K562 (cell line): Measurements from ENCODE around the gene OVCA2. TPM values are rescaled to one million over a fixed set of nuclear protein-coding genes. Genes with fewer than 3 reads are reported as not detected.

Source experiments
- ATAC-seq: fragments of 200-7000 bp; cut with Tn5 transposase; 3 replicates; pipeline ENCODE4 v1.9.1; 2020; ENCODE audit warnings: moderate library complexity
- BruUV-seq: library from RNA; stranded (reverse); fragments of 400-500 nt; replicated peaks from 2 replicates; lab custom pipeline; 2021; lab: Mats Ljungman, UMichigan
- CTCF ChIA-PET: fragments of 300-600 bp; formaldehyde crosslinking; extraction: SDS; loops from one replicate; lab custom pipeline; 2021; ENCODE audit warnings: low intra/inter-chr PET ratio; lab: Yijun Ruan, JAX
- POLR2A ChIA-PET: fragments of 300-600, 350-650 bp; sonication (Branson Sonifier 250); formaldehyde crosslinking; extraction: SDS; loops from one replicate; lab custom pipeline; 2021; ENCODE audit warnings: antibody characterized with exemption, inconsistent platforms; lab: Yijun Ruan, JAX
- DNase-seq, 4 experiments: peaks; one replicate each; pipeline versions ENCODE4 v3.0.0 to v3.0.0-alpha.2; 2011 to 2018; ENCODE audit warnings: low spot score in 3 of 4, mixed read lengths in 3 of 4; ENCODE audit errors: extremely low read depth in 1 of 4
- FAIRE-seq: peaks from 2 replicates; lab custom pipeline; 2011; peaks lifted over from hg19 to GRCh38; lab: Jason Lieb, UNC
- H2AFZ ChIP-seq: 2 replicates; pipeline ENCODE4 v1.6.0; 2011; ENCODE audit warnings: low read depth, low read length, control low read depth, inconsistent platforms
- H3K27ac ChIP-seq: fragments of 200-600 bp; 3 replicates; pipeline ENCODE4 v1.8.0; 2011; ENCODE audit warnings: low read depth, mild to moderate bottlenecking, control low read depth, inconsistent platforms, low read length, moderate library complexity, mixed read lengths; ENCODE audit errors: extremely low read depth
- H3K27me3 ChIP-seq, 2 experiments: fragments of 300-600 bp in 1 of 2; 2 replicates in 1 of 2; 3 replicates in 1 of 2; pipeline versions ENCODE4 v1.6.0 to v1.8.0; 2011; ENCODE audit warnings: inconsistent platforms in 2 of 2, low read length in 2 of 2, mild to moderate bottlenecking in 1 of 2, mixed read lengths in 1 of 2, moderate library complexity in 1 of 2; ENCODE audit not compliant: control insufficient read depth in 2 of 2, insufficient read depth in 2 of 2
- H3K36me3 ChIP-seq: fragments of 300-600 bp; 3 replicates; pipeline ENCODE4 v1.8.0; 2011; ENCODE audit warnings: mild to moderate bottlenecking, low read length, inconsistent platforms; ENCODE audit not compliant: control insufficient read depth, insufficient read depth
- H3K4me1 ChIP-seq, 2 experiments: fragments of 200-600 bp in 1 of 2; replicated peaks in 1 of 2; 2 replicates in 1 of 2; 3 replicates in 1 of 2; pipeline versions ENCODE4 v1.5.1 to v1.8.0; 2011; ENCODE audit warnings: inconsistent platforms in 2 of 2, low read length in 2 of 2, mild to moderate bottlenecking in 1 of 2, mixed read lengths in 1 of 2, moderate library complexity in 1 of 2; ENCODE audit not compliant: control insufficient read depth in 2 of 2, insufficient read depth in 2 of 2
- H3K4me2 ChIP-seq: 2 replicates; pipeline ENCODE4 v1.6.1; 2011; ENCODE audit warnings: low read length, control low read depth, inconsistent platforms, mixed read lengths; ENCODE audit not compliant: insufficient read depth
- H3K4me3 ChIP-seq: fragments of 200-600 bp; sonication (generic), shearing (Covaris generic); 2 replicates; pipeline ENCODE4 v1.5.1; 2016; ENCODE audit warnings: control low read depth, inconsistent platforms
- H3K79me2 ChIP-seq: fragments of 200-600 bp; 3 replicates; pipeline ENCODE4 v1.8.0; 2011; ENCODE audit warnings: low read length, inconsistent platforms; ENCODE audit not compliant: control insufficient read depth, insufficient read depth
- H3K9ac ChIP-seq, 2 experiments: 2 replicates each; pipeline versions ENCODE4 v1.6.0 to v1.6.1; 2011; ENCODE audit warnings: low read depth in 2 of 2, low read length in 2 of 2, control low read depth in 1 of 2, inconsistent platforms in 1 of 2, mild to moderate bottlenecking in 1 of 2, mixed read lengths in 1 of 2; ENCODE audit not compliant: insufficient read depth in 1 of 2
- H3K9me1 ChIP-seq: one replicate; pipeline ENCODE4 v1.6.0; 2011; ENCODE audit warnings: inconsistent platforms, mild to moderate bottlenecking, low read length, moderate library complexity; ENCODE audit not compliant: control insufficient read depth, insufficient read depth
- H3K9me3 ChIP-seq: replicated peaks from 2 replicates; pipeline ENCODE4 v1.5.1; 2011; ENCODE audit warnings: low read depth, low read length, inconsistent platforms; ENCODE audit not compliant: control insufficient read depth, insufficient read depth
- H4K20me1 ChIP-seq: replicated peaks from 2 replicates; pipeline ENCODE4 v1.6.1; 2011; ENCODE audit warnings: low read length, inconsistent platforms, mixed read lengths; ENCODE audit not compliant: control insufficient read depth, insufficient read depth
- CAMTA2 ChIP-seq: fragments of 250-450 bp; sonication (Bioruptor Pico); conservative IDR thresholded peaks from 2 replicates; pipeline ENCODE4 v1.5.1; 2022
- DEAF1 ChIP-seq: fragments of 450-650 bp; formaldehyde crosslinking; IDR thresholded peaks from 2 replicates; pipeline ENCODE4 v1.4.0; 2020; ENCODE audit warnings: mild to moderate bottlenecking, moderate library complexity
- E2F6 ChIP-seq, 2 experiments: IDR thresholded peaks; 2 replicates each; pipeline ENCODE4 v1.6.1; 2011; ENCODE audit warnings: borderline replicate concordance in 1 of 2, control low read depth in 1 of 2, low read depth in 1 of 2, low read length in 1 of 2, mild to moderate bottlenecking in 1 of 2, mixed read lengths in 1 of 2, moderate library complexity in 1 of 2; ENCODE audit not compliant: insufficient read depth in 1 of 2, insufficient read length in 1 of 2, poor library complexity in 1 of 2, severe bottlenecking in 1 of 2; ENCODE audit errors: extremely low read depth in 1 of 2
- HMG20B ChIP-seq: fragments of 250-450 bp; sonication (Bioruptor Pico); IDR thresholded peaks from 2 replicates; pipeline ENCODE4 v1.5.0; 2021; ENCODE audit warnings: mild to moderate bottlenecking
- ILK ChIP-seq: fragments of 450-650 bp; IDR thresholded peaks from 2 replicates; pipeline ENCODE4 v1.6.1; 2016; ENCODE audit warnings: missing genetic modification characterization, low read depth, mild to moderate bottlenecking, missing compliant biosample characterization, moderate library complexity, borderline replicate concordance
- MTA3 ChIP-seq: fragments of 450-650 bp; formaldehyde crosslinking; IDR thresholded peaks from 2 replicates; pipeline ENCODE4 v1.6.1; 2017; ENCODE audit warnings: mild to moderate bottlenecking, borderline replicate concordance
- SNRNP70 ChIP-seq: fragments of 200-400 bp; formaldehyde crosslinking; optimal IDR thresholded peaks from 2 replicates; pipeline ENCODE3; 2017; ENCODE audit warnings: low read depth, low read length
- ZNF263 ChIP-seq: sonication (generic); formaldehyde crosslinking; IDR thresholded peaks from 2 replicates; pipeline ENCODE4 v1.8.0; 2022; ENCODE audit warnings: mild to moderate bottlenecking, missing genetic modification reagents, borderline replicate concordance
- ZNF584 ChIP-seq: fragments of 200-800 bp; sonication (Bioruptor generic); IDR thresholded peaks from 2 replicates; pipeline ENCODE4 v1.6.1; 2016; ENCODE audit warnings: low read depth, mild to moderate bottlenecking, missing genetic modification characterization, missing compliant biosample characterization
- WGBS: fragments of 100-300 bp; shearing (Covaris generic); methylation state at CpG from one replicate; pipeline ENCODE4 v1.1.6; 2016; ENCODE audit warnings: low coverage, mixed read lengths; ENCODE audit not compliant: insufficient coverage; ENCODE audit errors: missing lambda C conversion rate; 5-methylcytosine and 5-hydroxymethylcytosine counted together
- in situ Hi-C: fragments of 300-500 bp; cut with MboI; formaldehyde crosslinking; loops from 4 replicates; pipeline ENCODE4 v1.15.0; 2018; ENCODE audit warnings: inconsistent platforms, mixed read lengths
- intact Hi-C: fragments of 100-400 bp; cut with micrococcal nuclease; formaldehyde crosslinking; loops from 2 replicates; pipeline ENCODE4 v1.14.2; 2022
- polyA plus RNA-seq, 8 experiments: library from polyadenylated mRNA; depleted of rRNA in 4 of 8; stranded (reverse) in 5 of 8; unstranded in 3 of 8; fragments of >200 nt; fragmentation: Nextera tagmentation in 2 of 8; fragmentation: Illumina TruSeq in 1 of 8; extraction: Ambion mirVana in 2 of 8; extraction: Trizol in 1 of 8; gene quantifications; 2 replicates each; pipeline versions ENCODE4 v1.2.1 to v1.2.3, GENCODE V29; 2011 to 2014; ENCODE audit warnings: inconsistent platforms in 1 of 8, missing spikeins in 1 of 8
- total RNA-seq, 7 experiments: library from RNA; depleted of rRNA in 6 of 7; stranded (reverse); fragments of >200 nt in 6 of 7; fragmentation: Illumina TruSeq in 2 of 7; extraction: Trizol in 2 of 7; gene quantifications; 2 replicates each; pipeline versions ENCODE4 v1.2.1 to v1.2.3, GENCODE V29; 2011 to 2021; ENCODE audit warnings: low replicate concordance in 1 of 7

OVCA2 gene
- total and polyA plus RNA-seq, 9 of the 15 experiments (the other 6 are each of a cell fraction or from before 2014, with no cell fraction given) = 3.0 to 23.7 (median 14.1) TPM

- TF ChIP-seq E2F6 (IDR thresholded peaks at IDR 0.05; ENCODE audit: borderline replicate concordance in 1 of 2, extremely low read depth in 1 of 2, insufficient read depth in 1 of 2, insufficient read length in 1 of 2, low read depth in 1 of 2, low read length in 1 of 2, poor library complexity in 1 of 2, severe bottlenecking in 1 of 2) (no peak), CAMTA2 (CRISPR knock-in tag) (no peak), DEAF1 (CRISPR knock-in tag) (no peak)
Measured at GRCh38 chr17:2016494-2016893, 25.3 kb upstream of the OVCA2 start (continued).

GRCh38 chr17:2017274-2017941 lies 24.4 kb upstream of the OVCA2 start:
- Histone ChIP-seq H3K4me2 (no peak overlapping the region), H3K9ac (no peak overlapping the region), H3K27ac (no peak overlapping the region), H3K9me3 (no peaks in the 10 kb centered on the region), H4K20me1 (peaks cover 8% of the 10 kb centered on the region; the same call in 1 of the 2 replicates), H2AFZ (no peak overlapping the region), H3K36me3 (no peaks in the 10 kb centered on the region), H3K9me1 (no peaks in the 10 kb centered on the region), H3K27me3 (peaks cover 31 to 82% of the 10 kb centered on the region in 2 experiments), H3K79me2 (no peaks in the 10 kb centered on the region), H3K4me1 (peaks cover 0 to 7% of the 10 kb centered on the region in 2 experiments; a peak in 2 of 5 replicates), H3K4me3 (no peak overlapping the region)
- in situ Hi-C loops (no loop called here), intact Hi-C loops (no loop called here)
- TF ChIP-seq SNRNP70 = no peak
- TF ChIP-seq ZNF263 = no peak
- TF ChIP-seq ILK (tag) = no peak
- no peak for TF ChIP-seq HMG20B (CRISPR knock-in tag)
- no peak for TF ChIP-seq MTA3
- no peak for TF ChIP-seq ZNF584 (CRISPR knock-in tag)
- CTCF ChIA-PET = no interaction called here
- ATAC-seq (no peak), FAIRE-seq (no peak), DNase-seq (no peak)
- no TSS peak for BruUV-seq
- 3% methylated on average over 15 of the region's 19 CpGs for WGBS
- POLR2A ChIA-PET = no interaction called here
